ENCODE results near the gene MRPL45.

The MRPL45 gene

GRCh38 chr17:38345743-38346142 lies 48.8 kb downstream of the MRPL45 start:
- no peak for TF ChIP-seq CTCF (conservative IDR thresholded peaks at IDR 0.05; ENCODE audit: low read depth, low read length)
- no peak for DNase-seq (ENCODE audit: low read depth)
- H3K4me3 ChIP-seq (ENCODE audit: low read depth, low read length): no peak overlapping the region

GRCh38 chr17:38349097-38349730 lies 52.2 kb downstream of the MRPL45 start:
- TF ChIP-seq CTCF (conservative IDR thresholded peaks at IDR 0.05; ENCODE audit: low read depth, low read length): peak; percentile 99
- no peak overlapping the region for H3K4me3 ChIP-seq (ENCODE audit: low read depth, low read length)
- peak; percentile 91 for DNase-seq (ENCODE audit: low read depth)

- no peak for DNase-seq (ENCODE audit: low read depth)
- TF ChIP-seq CTCF (conservative IDR thresholded peaks at IDR 0.05; ENCODE audit: low read depth, low read length): no peak
- no peak overlapping the region for H3K4me3 ChIP-seq (ENCODE audit: low read depth, low read length)
Measured at GRCh38 chr17:38350035-38350434, 53.1 kb downstream of the MRPL45 start.

- no peak for TF ChIP-seq CTCF (conservative IDR thresholded peaks at IDR 0.05; ENCODE audit: low read depth, low read length)
- H3K4me3 ChIP-seq (ENCODE audit: low read depth, low read length): peak within 1 kb of the TSS; percentile 74
- DNase-seq (ENCODE audit: low read depth): peak; percentile 92
Measured at GRCh38 chr17:38351412-38352222, 54.6 kb downstream of the MRPL45 start, which contains the start of gene SOCS7. SOCS7 (plus strand) TSS chr17:38351844; CDS start chr17:38352053, 209 bp downstream.

GRCh38 chr17:38352245-38353085 lies 55.5 kb downstream of the MRPL45 start:
- DNase-seq (ENCODE audit: low read depth): peak; percentile 41
- no peak for TF ChIP-seq CTCF (conservative IDR thresholded peaks at IDR 0.05; ENCODE audit: low read depth, low read length)
- H3K4me3 ChIP-seq (ENCODE audit: low read depth, low read length): peak overlapping the region; percentile 74

GRCh38 chr17:38353086-38353604 lies 56.2 kb downstream of the MRPL45 start:
- peak overlapping the region; percentile 74 for H3K4me3 ChIP-seq (ENCODE audit: low read depth, low read length)
- DNase-seq (ENCODE audit: low read depth): no peak
- TF ChIP-seq CTCF (conservative IDR thresholded peaks at IDR 0.05; ENCODE audit: low read depth, low read length): no peak

Measured in choroid plexus epithelial cell (primary cell).